Tibial nerve (tissue), 3 donors: Measurements from ENCODE around the gene EPAS1.

Experiments used
- CTCF ChIP-seq, 5 experiments: fragments of 200-600 bp in 3 of 5; fragments of 450-650 bp in 2 of 5; sonication (generic) in 3 of 5; IDR thresholded peaks; one replicate each; pipeline ENCODE4 v1.5.1; 2016 to 2019; ENCODE audit warnings: antibody characterized with exemption in 5 of 5, mild to moderate bottlenecking in 3 of 5, moderate library complexity in 2 of 5
- POLR2A ChIP-seq, 2 donors: fragments of 450-650 bp; IDR thresholded peaks; one replicate each; pipeline ENCODE4 v1.6.1; 2017; ENCODE audit warnings: antibody characterized with exemption in 2 of 2, mild to moderate bottlenecking in 2 of 2, moderate library complexity in 2 of 2

DNA sequence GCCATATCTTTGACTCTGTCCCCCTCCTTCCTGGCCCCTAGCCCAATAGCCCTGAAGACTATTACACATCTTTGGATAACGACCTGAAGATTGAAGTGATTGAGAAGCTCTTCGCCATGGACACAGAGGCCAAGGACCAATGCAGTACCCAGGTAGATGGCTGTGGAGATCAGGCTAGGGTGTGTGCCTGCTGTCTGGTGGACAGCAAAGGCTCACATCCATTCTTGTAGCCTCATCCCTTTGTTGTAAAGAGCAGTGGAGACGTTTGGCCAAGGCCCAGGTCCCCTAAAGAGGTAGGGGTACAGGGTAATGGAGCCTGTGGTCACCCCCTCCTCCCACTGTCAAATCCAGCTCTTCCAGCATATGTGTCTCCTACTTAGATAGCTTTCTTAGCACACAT, 81.4 kb downstream of the EPAS1 start:
- no peak for TF ChIP-seq CTCF (IDR thresholded peaks at IDR 0.05)
- TF ChIP-seq POLR2A (IDR thresholded peaks at IDR 0.05): no peak
